T47D (cell line): ENCODE measurements around the gene SIRPA.

Source experiments
- DNase-seq, 2 experiments: peaks; one replicate each; pipeline versions ENCODE4 v3.0.0 to v3.0.0-alpha.2; 2011 to 2012; ENCODE audit warnings: low read depth in 1 of 2, low spot score in 1 of 2
- JUND ChIP-seq: IDR thresholded peaks from 2 replicates; pipeline ENCODE4 v1.6.1; 2012; ENCODE audit warnings: low read depth
- in situ Hi-C: cut with HindIII; loops from 2 replicates; pipeline ENCODE4 v1.10.0; 2016; ENCODE audit warnings: low sequenced_read_pairs, low pct_unique_long_range_greater_than_20kb

The SIRPA gene

DNA sequence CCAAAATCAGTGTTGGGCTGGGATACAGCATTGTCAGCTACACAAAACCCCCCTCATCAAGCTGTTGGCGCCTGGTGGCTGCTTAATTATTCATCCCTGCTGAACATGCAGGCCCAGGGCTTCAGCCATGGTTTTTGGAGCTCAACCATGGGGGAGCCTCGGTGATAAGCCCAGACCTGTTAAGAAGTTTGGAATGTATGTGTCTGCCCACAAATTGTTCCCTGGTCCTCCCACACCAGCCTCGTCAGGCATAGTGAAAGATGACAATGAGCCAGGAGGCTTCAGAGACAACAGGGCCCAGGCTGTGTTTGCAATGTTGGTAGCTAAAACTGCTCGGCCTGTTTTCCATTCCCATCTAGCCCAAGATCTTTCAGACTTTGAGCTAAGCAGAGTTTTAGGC, 34.8 kb upstream of the SIRPA start:
- in situ Hi-C loops: no loop called here
- no peak for DNase-seq

GRCh38 chr20:1861347-1861976, 33.7 kb upstream of the SIRPA start:
- TF ChIP-seq JUND: no peak
- no peak for DNase-seq
- in situ Hi-C loops: no loop called here

More for the DNA sequence above, 34.8 kb upstream of the SIRPA start:
- no peak for TF ChIP-seq JUND

- in situ Hi-C loops: no loop called here
- DNase-seq: no peak
- no peak for TF ChIP-seq JUND
Measured at GRCh38 chr20:1861996-1862662, 33.1 kb upstream of the SIRPA start.

DNA sequence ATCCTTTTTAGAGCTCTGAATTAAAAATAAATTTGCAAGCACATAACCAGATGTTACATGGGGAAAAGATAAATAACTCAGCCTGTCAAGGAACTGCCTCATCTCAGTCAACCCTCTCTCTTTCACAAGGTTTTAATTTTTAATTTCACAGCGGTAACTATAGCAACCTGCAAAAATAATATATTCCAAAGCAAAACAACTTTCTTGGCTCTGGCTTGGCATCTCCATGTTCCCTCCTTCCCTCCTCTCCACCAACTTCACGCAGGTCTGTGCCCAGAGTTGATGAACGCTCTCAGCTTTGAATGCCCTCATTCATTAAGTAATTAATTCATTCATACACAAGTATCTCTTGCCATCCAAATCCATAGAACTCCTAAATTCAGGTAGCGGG, 32.5 kb upstream of the SIRPA start:
- in situ Hi-C loops: no loop called here
- no peak for TF ChIP-seq JUND
- no peak for DNase-seq

DNA sequence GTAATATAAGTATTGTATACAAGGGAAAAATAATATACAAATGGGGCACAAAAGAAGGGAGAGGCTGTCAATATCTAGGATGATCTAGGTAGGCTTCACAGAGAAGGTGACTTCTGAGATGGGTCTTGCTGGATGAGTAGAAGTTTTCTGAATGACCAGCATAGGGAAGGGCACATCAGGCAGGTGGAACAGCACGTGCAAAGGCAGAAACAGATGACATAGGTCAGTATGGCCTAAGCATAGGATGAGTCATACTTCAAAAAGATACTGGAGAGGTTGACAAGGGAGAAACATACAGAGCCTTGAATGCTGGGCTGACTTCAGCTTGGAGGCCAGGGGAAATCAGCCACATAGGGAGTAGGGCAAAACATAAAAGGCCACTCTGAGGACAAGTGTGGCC, 31.9 kb upstream of the SIRPA start:
- in situ Hi-C loops: no loop called here
- no peak for TF ChIP-seq JUND
- no peak for DNase-seq

- no peak for TF ChIP-seq JUND
- DNase-seq: no peak
- in situ Hi-C loops: no loop called here
Measured at GRCh38 chr20:1866834-1867233, 28.4 kb upstream of the SIRPA start.

- in situ Hi-C loops: no loop called here
Measured at GRCh38 chr20:1867495-1868260, 27.5 kb upstream of the SIRPA start.

DNA sequence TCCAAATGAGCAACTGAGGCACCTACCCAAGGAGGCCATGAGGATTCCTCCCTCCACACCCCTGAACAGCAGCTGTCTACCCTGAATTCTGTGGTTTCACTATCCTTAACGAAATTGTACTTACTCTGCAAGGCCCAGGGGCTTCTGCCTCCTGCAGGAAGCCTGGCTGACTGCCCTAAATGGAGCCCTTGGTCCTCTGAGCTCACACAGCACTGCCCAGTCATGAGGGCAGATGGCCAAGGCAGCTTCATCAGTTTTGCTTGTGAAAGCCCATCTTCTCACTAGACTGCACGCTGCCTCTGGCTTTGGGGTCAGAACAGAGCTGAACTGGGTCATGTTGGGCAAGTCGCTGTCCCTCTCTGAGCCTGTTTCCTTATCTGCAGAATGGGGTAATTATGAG, 26.4 kb upstream of the SIRPA start:
- TF ChIP-seq JUND: no peak
- in situ Hi-C loops: no loop called here
- DNase-seq: no peak

More at GRCh38 chr20:1867495-1868260, 27.5 kb upstream of the SIRPA start:
- TF ChIP-seq JUND: no peak
- DNase-seq: no peak

- no peak for DNase-seq
- no peak for TF ChIP-seq JUND
- in situ Hi-C loops: no loop called here
Measured at GRCh38 chr20:1870323-1870722, 24.9 kb upstream of the SIRPA start.

- DNase-seq: no peak
- in situ Hi-C loops: no loop called here
- no peak for TF ChIP-seq JUND
Measured at GRCh38 chr20:1870792-1871550, 24.2 kb upstream of the SIRPA start.

- in situ Hi-C loops: no loop called here
- no peak for DNase-seq
- no peak for TF ChIP-seq JUND
Measured at GRCh38 chr20:1871807-1872458, 23.3 kb upstream of the SIRPA start.

DNA sequence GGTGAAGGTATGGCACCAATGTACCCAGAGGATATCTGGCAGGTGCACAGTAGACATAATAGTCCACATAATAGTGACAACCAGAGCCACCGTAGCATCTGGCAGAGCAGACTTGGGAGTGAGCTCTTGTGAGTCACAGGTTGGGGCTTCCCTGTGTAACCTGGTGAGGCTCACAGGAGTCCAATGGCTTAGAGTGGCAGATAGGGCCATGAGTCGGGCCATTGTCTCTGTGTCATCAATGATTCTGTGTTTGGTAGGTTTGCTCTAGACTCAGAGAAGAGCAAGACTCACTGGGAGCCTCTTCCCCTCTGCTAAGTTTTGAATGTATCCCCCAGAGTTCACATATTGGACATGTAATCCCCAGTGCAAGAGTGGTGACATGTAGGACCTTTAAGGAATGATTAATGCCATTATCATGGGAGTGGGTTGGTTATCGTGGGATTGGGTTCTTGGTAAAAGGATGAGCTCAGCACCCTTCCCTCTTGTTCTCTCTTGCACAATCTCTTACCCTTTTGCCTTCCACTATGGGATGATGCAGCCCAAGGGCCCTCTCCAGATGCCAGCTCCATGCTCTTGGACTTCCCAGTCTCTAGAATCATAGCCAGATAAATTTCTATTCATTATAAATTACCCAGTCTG, 22.6 kb upstream of the SIRPA start:
- no peak for DNase-seq
- in situ Hi-C loops: no loop called here
- TF ChIP-seq JUND: no peak
